Prostate gland (tissue), 2 donors: ENCODE measurements around the gene YIPF5. TPM values are rescaled to one million over a fixed set of nuclear protein-coding genes. Genes with fewer than 3 reads are reported as not detected.
A peak's percentile ranks its signal among the peaks of the same experiment; 100 is the strongest.

Experiments
- DNase-seq: peaks from one replicate; pipeline ENCODE4 v3.0.0-alpha.2; 2019; ENCODE audit warnings: low spot score
- H3K27ac ChIP-seq, 2 donors: fragments of 200-600 bp; sonication (generic); 2 replicates each; pipeline ENCODE4 v1.5.1; 2017 to 2019
- H3K27me3 ChIP-seq: fragments of 200-600 bp; sonication (generic); replicated peaks from 2 replicates; pipeline ENCODE4 v1.5.1; 2019; ENCODE audit not compliant: insufficient read depth
- H3K36me3 ChIP-seq, 2 donors: fragments of 200-600 bp; sonication (generic); 1 replicate in 1 of 2; 2 replicates in 1 of 2; pipeline versions ENCODE4 v1.5.1 to v1.8.1; 2017 to 2019
- H3K4me1 ChIP-seq: fragments of 200-600 bp; sonication (generic); replicated peaks from 2 replicates; pipeline ENCODE4 v1.5.1; 2019
- H3K4me3 ChIP-seq, 2 donors: fragments of 200-600 bp; sonication (generic); 2 replicates each; pipeline ENCODE4 v1.5.1; 2017 to 2019
- H3K9me3 ChIP-seq: fragments of 200-600 bp; sonication (generic); 2 replicates; pipeline ENCODE4 v1.5.1; 2017
- POLR2A ChIP-seq: fragments of 450-650 bp; IDR thresholded peaks from one replicate; pipeline ENCODE4 v1.6.1; 2016; ENCODE audit warnings: antibody characterized with exemption, mild to moderate bottlenecking
- POLR2AphosphoS5 ChIP-seq: sonication (generic); formaldehyde crosslinking; IDR thresholded peaks from one replicate; pipeline ENCODE4 v1.6.1; 2017; ENCODE audit warnings: antibody characterized with exemption
- WGBS: methylation state at CpG from one replicate; pipeline ENCODE4 v1.1.5; 2018; 5-methylcytosine and 5-hydroxymethylcytosine counted together
- intact Hi-C: fragments of 100-400 bp; cut with DNase I; formaldehyde crosslinking; loops from one replicate; pipeline ENCODE4 v1.14.2; 2022
- total RNA-seq, 2 donors: library from RNA; depleted of rRNA; stranded (reverse); fragments of >200 nt; gene quantifications; one replicate each; pipeline ENCODE4 v1.1.0, GENCODE V29; 2016
- TF ChIP-seq, protein P1 (sequence below), 4 experiments: fragments of 200-600 bp in 2 of 4; fragments of 450-650 bp in 2 of 4; sonication (generic) in 2 of 4; IDR thresholded peaks; 1 replicate in 3 of 4; 2 replicates in 1 of 4; pipeline ENCODE4 v1.5.1; 2016 to 2019; ENCODE audit warnings: antibody characterized with exemption in 4 of 4, mild to moderate bottlenecking in 2 of 4, moderate library complexity in 2 of 4

Gene YIPF5
- total RNA-seq, 2 donors from 2014 or later, result 34.4 to 45.3 TPM

DNA sequence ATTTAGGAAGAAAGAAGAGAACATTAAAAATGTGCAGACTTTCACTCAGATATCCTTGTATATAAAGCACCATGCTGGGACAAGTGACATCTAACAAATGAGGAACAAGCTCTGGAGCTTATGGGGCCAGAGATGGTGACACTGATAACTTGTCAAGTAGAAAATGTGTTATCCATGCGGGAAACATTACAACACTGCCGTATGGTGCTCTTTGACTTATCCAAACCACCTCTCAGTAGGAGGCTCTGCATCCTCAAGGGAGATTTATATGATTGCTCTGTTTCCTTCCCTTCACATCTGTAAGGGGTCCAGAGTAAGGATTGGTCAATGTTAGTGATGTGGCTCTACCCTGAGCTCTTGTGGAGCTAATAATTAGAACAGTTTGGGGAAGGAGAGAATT is 23.7 kb upstream of the YIPF5 start:
- Histone ChIP-seq H3K27ac (no peak overlapping the region), H3K9me3 (no peaks in the 10 kb centered on the region), H3K27me3 (no peaks in the 10 kb centered on the region), H3K4me1 (no peaks in the 10 kb centered on the region), H3K36me3 (no peaks in the 10 kb centered on the region), H3K4me3 (no peak overlapping the region)
- no peak for DNase-seq
- TF ChIP-seq, protein P1, sequence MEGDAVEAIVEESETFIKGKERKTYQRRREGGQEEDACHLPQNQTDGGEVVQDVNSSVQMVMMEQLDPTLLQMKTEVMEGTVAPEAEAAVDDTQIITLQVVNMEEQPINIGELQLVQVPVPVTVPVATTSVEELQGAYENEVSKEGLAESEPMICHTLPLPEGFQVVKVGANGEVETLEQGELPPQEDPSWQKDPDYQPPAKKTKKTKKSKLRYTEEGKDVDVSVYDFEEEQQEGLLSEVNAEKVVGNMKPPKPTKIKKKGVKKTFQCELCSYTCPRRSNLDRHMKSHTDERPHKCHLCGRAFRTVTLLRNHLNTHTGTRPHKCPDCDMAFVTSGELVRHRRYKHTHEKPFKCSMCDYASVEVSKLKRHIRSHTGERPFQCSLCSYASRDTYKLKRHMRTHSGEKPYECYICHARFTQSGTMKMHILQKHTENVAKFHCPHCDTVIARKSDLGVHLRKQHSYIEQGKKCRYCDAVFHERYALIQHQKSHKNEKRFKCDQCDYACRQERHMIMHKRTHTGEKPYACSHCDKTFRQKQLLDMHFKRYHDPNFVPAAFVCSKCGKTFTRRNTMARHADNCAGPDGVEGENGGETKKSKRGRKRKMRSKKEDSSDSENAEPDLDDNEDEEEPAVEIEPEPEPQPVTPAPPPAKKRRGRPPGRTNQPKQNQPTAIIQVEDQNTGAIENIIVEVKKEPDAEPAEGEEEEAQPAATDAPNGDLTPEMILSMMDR (IDR thresholded peaks at IDR 0.05), result no peak
- no peak for TF ChIP-seq POLR2AphosphoS5
- TF ChIP-seq POLR2A, result no peak
- WGBS, result 70% methylated on average over 2 of the region's 2 CpGs
- intact Hi-C loops, result no loop called here

DNA sequence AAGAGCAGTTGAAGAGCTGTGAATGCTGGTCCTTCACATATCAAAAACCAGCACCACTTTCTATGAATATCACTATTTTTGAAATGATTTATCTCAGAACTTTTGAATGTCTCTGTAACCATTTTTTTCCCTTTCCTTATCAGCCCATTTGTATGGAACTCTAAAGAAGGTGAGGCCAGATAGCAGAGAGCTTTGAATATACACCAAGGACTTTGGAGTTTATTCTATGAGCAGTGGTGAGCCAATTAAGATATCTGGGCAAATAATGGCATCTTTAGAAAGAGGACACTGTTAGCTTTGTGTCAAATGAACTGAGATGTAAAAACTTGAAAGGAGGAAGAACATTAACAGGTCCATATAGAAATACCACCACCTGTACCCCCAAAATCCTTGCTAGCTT is 22.2 kb upstream of the YIPF5 start:
- Histone ChIP-seq H3K9me3 (no peaks in the 10 kb centered on the region), H3K36me3 (no peaks in the 10 kb centered on the region), H3K4me1 (no peaks in the 10 kb centered on the region), H3K4me3 (no peak overlapping the region), H3K27me3 (no peaks in the 10 kb centered on the region), H3K27ac (no peak overlapping the region)
- no peak for TF ChIP-seq POLR2AphosphoS5
- TF ChIP-seq, protein P1 (IDR thresholded peaks at IDR 0.05), result no peak
- TF ChIP-seq POLR2A, result no peak
- no peak for DNase-seq
- intact Hi-C loops, result no loop called here

DNA sequence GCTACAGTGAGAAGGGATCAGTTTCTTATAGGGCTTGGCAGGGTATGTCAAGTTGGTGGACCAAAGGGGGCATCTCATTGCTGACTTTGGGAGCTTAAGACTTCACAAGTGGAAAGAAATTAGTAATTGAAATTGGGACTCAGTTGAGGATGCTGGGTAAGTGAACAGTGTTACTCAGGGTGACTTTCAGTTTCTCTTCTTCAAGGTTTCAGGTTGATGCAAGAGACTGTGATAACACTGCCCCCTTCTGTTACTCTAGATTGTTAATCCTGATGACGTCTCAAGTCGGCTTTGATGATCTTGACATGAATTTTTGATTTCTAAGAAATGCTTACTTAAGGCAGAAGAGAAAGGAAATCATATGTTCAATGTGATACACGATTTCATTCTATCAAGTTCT is 21.5 kb upstream of the YIPF5 start:
- Histone ChIP-seq H3K36me3 (no peaks in the 10 kb centered on the region), H3K27ac (no peak overlapping the region), H3K4me1 (no peaks in the 10 kb centered on the region), H3K4me3 (no peak overlapping the region), H3K9me3 (no peaks in the 10 kb centered on the region), H3K27me3 (no peaks in the 10 kb centered on the region)
- TF ChIP-seq, protein P1 (IDR thresholded peaks at IDR 0.05), result peak in 2 of 4 experiments; percentile 6 to 39
- no peak for TF ChIP-seq POLR2A
- intact Hi-C loops, result no loop called here
- 25% methylated on average over 3 of the region's 3 CpGs for WGBS
- DNase-seq, result no peak

DNA sequence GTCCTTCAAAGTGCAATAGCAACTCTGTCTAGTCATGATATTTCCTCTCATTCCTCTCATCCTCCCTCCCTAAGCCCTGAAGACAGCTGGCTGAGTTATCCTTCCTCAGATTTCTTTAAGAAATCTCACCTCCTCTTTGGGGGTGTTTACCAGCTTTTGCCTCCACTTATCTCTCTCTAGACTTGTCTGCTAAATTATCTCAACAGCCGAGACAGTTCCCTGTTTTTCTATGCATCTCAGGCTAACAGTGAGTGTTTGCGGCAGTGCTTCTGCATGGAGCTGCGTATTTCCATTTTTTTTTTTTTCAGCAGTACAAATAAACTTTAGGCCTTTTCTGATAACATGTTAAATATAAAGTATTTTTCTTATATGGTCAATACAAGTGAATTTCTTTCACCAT is 21.1 kb upstream of the YIPF5 start:
- Histone ChIP-seq H3K27ac (no peak overlapping the region), H3K4me1 (no peaks in the 10 kb centered on the region), H3K27me3 (no peaks in the 10 kb centered on the region), H3K36me3 (no peaks in the 10 kb centered on the region), H3K4me3 (no peak overlapping the region), H3K9me3 (no peaks in the 10 kb centered on the region)
- TF ChIP-seq, protein P1 (IDR thresholded peaks at IDR 0.05), result no peak
- no peak for DNase-seq
- intact Hi-C loops, result no loop called here
- WGBS, result 88% methylated on average over 3 of the region's 3 CpGs

DNA sequence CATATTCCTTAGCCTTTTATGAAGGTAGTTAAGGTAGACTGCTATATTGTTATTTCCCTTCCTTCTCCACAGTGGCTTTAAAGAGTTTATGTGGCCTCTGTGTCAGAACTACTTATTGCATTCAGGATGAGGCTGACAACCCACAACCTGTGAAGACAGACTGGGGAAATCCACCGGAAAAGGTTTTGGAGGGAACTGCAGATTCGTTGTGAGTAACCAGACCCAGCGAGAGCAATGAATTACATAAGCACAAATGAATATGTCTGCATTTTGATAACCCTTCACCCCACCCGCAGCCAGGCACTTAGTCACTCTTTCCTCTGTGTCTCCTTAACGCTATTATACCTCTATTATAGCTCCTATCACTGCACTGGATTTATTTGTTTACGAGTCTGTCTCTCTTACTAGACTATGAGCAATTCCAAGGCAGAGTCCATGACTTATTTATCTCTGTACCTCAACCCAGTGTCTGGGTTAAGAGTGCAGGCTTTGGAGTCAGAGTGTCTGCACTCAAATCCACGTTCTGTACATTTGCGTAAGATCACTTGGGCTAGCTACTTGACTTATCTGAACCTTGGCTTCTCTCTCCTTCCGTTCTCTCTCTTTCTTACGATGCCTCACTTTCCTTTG is 19.5 kb upstream of the YIPF5 start:
- intact Hi-C loops, result no loop called here
- WGBS, result 62% methylated on average over 10 of the region's 10 CpGs

More for the DNA sequence above, 19.5 kb upstream of the YIPF5 start:
- Histone ChIP-seq H3K9me3 (no peaks in the 10 kb centered on the region), H3K27me3 (no peaks in the 10 kb centered on the region), H3K27ac (no peak overlapping the region), H3K4me1 (no peaks in the 10 kb centered on the region), H3K4me3 (no peak overlapping the region), H3K36me3 (no peaks in the 10 kb centered on the region)
- DNase-seq, result no peak
- no peak for TF ChIP-seq POLR2AphosphoS5
- TF ChIP-seq, protein P1 (IDR thresholded peaks at IDR 0.05), result no peak
- TF ChIP-seq POLR2A, result no peak
